ENCODE measurements around the gene VPS8. TPM values are rescaled to one million over a fixed set of nuclear protein-coding genes. Genes with fewer than 3 reads are reported as not detected.

VPS8 gene
- total RNA-seq, 2 experiments from 2014 or later = 47.6 to 51.8 TPM

DNA sequence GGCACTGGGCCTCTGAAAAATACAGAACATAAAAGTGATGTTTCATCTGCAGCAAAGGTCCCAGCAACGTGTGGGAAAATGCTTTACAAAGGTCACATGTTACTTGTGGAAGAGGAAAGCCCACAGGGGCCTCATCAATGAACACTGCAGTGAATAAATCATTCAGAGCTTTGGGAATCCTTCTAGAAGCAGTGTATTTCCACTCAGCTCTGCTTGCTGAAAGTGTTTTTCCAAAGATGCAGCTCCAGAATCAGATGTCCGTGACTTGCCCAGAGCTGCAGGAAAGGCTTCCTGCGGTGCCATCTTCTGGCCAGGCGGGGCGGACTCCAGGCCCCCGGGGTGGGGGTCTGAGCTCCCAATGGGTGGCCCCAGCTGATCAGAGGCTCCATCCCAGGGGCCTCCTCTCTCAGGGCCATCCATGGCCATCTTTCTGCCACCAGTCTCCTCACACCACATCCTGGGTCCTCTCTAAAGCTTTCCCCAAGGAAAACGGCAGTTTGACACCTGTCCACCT lies 259.4 kb downstream of the VPS8 start:
- H3K4me3 Mint-ChIP-seq = no peak overlapping the region
- H3K36me3 Mint-ChIP-seq (ENCODE audit: low read depth) = no peaks in the 10 kb centered on the region
- no peaks in the 10 kb centered on the region for H3K9me3 Mint-ChIP-seq (ENCODE audit: insufficient read depth)
- no peak for DNase-seq
- H3K27ac Mint-ChIP-seq = no peak overlapping the region
- ChIA-PET CTCF (no interaction called here), POLR2A (no interaction called here)
- no peaks in the 10 kb centered on the region for H3K27me3 Mint-ChIP-seq (ENCODE audit: low read depth)
- no peak for ATAC-seq
- H3K4me1 Mint-ChIP-seq (ENCODE audit: low read depth) = no peaks in the 10 kb centered on the region

DNA sequence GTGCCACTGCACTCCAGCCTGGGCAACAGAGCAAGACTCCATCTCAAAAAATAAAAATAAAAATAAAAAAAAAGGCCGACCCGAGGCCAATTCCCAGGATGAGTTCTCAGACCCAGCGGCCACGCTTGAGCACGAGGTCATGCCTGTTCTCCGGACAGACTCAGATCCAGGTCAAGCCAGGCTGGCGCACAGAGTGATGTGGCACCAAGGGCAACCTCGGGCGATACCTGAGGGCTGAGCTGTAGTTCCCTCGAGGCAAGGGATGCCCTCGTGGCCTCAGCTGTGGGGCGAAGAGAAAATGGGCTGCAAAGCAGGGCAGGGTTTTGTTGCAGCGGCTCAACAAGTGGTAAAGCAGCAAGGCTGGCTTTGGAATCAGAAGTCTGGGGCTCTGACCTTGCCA lies 263.6 kb downstream of the VPS8 start:
- no peaks in the 10 kb centered on the region for H3K36me3 Mint-ChIP-seq (ENCODE audit: low read depth)
- H3K27me3 Mint-ChIP-seq (ENCODE audit: low read depth) = no peaks in the 10 kb centered on the region
- POLR2A ChIA-PET = no interaction called here
- DNase-seq (no peak), ATAC-seq (no peak)
- H3K27ac Mint-ChIP-seq = no peak overlapping the region
- CTCF ChIA-PET = interaction anchor here (0.9 kb wide), 1 partner anchor 101 kb away, joined by 3 read pairs; no protein-coding TSS in a partner anchor
- no peaks in the 10 kb centered on the region for H3K9me3 Mint-ChIP-seq (ENCODE audit: insufficient read depth)
- H3K4me1 Mint-ChIP-seq (ENCODE audit: low read depth) = no peaks in the 10 kb centered on the region
- H3K4me3 Mint-ChIP-seq = no peak overlapping the region

DNA sequence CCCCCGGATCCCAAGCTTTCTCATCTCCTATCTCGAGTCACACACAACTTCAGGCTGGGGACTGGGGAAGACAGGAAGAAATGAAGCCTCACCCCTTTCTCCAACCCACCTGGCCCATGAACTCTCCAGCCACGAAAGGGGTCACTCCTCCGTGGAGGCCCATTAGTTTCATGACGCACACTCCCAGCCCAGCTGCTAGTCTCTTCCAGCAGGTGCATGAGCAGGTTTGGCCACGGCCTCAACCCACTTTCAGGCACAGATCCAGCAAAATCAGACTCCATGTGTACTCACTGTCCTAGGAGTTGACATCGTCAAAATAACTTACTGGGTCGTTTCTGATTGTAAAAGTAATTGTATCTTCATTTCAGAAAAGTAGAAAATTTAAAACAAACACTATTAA lies 264.3 kb downstream of the VPS8 start:
- H3K27me3 Mint-ChIP-seq (ENCODE audit: low read depth) = no peaks in the 10 kb centered on the region
- H3K9me3 Mint-ChIP-seq (ENCODE audit: insufficient read depth) = no peaks in the 10 kb centered on the region
- POLR2A ChIA-PET = no interaction called here
- CTCF ChIA-PET = interaction anchor here (0.9 kb wide), 1 partner anchor 100 kb away, joined by 3 read pairs; no protein-coding TSS in a partner anchor
- H3K4me1 Mint-ChIP-seq (ENCODE audit: low read depth) = no peaks in the 10 kb centered on the region
- ATAC-seq = no peak
- no peaks in the 10 kb centered on the region for H3K36me3 Mint-ChIP-seq (ENCODE audit: low read depth)
- no peak overlapping the region for H3K27ac Mint-ChIP-seq
- no peak for DNase-seq
- no peak overlapping the region for H3K4me3 Mint-ChIP-seq

DNA sequence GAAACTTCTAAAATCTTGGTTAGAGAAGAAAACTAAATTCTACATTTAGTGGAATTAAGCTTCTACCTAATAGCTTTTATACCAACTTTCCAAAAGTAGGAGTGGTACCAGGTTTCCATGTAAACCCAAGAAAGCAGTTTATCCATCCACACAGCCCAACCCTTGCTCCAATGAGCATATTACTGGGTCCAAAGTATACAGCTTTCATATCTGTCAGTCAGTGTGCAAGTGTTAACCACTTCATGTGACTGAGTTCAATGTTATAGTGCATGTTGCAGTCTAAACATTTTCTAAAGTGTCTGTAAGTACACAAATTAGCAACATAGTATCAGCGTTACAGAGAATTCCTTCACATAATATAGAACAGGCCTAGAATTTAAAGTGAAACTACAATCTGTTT lies 267.7 kb downstream of the VPS8 start:
- no peaks in the 10 kb centered on the region for H3K4me1 Mint-ChIP-seq (ENCODE audit: low read depth)
- H3K27ac Mint-ChIP-seq = no peak overlapping the region
- ChIA-PET CTCF (no interaction called here), POLR2A (no interaction called here)
- ATAC-seq (no peak), DNase-seq (no peak)
- H3K9me3 Mint-ChIP-seq (ENCODE audit: insufficient read depth) = no peaks in the 10 kb centered on the region
- no peak overlapping the region for H3K4me3 Mint-ChIP-seq
- H3K27me3 Mint-ChIP-seq (ENCODE audit: low read depth) = peaks cover 1% of the 10 kb centered on the region
- no peaks in the 10 kb centered on the region for H3K36me3 Mint-ChIP-seq (ENCODE audit: low read depth)

DNA sequence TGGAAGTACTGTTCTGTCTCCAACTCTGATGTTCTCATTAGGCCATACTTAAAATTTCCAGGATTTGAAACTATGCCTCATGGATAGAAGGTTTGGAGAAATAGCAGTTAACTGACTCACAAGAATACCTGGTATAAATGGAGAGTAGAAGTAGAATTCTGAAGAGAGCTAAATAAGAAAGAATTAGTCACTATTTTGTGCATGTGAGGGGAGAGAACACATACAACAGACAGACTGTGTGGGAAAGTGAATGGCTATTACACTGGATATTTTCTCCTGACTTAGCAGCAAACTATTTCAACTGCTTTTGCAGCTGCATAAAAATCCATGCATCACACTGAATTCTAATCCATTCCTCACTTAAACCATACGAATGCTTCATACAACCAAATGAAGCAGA lies 269.6 kb downstream of the VPS8 start:
- DNase-seq (no peak), ATAC-seq (no peak)
- POLR2A ChIA-PET = no interaction called here
- Mint-ChIP-seq H3K9me3 (ENCODE audit: insufficient read depth) (no peaks in the 10 kb centered on the region), H3K27me3 (ENCODE audit: low read depth) (peaks cover 7% of the 10 kb centered on the region), H3K4me3 (no peak overlapping the region), H3K27ac (no peak overlapping the region), H3K36me3 (ENCODE audit: low read depth) (no peaks in the 10 kb centered on the region), H3K4me1 (ENCODE audit: low read depth) (no peaks in the 10 kb centered on the region)
- CTCF ChIA-PET = no interaction called here

DNA sequence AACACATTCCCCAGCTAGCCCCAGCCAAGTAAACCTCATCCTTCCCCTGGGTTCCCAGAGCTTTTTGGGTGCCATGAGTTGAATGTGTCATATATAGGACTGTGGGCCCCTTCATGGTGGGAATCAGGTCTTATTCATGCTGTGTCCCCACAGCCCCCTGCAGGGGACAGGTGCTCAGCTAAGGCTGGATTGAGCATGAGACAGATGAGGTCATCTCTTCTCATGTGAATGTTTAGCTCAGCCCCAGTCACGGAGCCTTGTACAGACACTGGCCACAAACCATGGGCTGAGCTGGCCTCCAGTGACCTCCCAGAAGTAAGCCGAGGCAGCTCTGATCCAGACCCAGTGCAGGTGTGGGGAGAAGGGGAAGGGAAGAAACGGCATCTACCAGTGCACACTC lies 270.2 kb downstream of the VPS8 start:
- ChIA-PET POLR2A (no interaction called here), CTCF (no interaction called here)
- Mint-ChIP-seq H3K27ac (no peak overlapping the region), H3K4me3 (no peak overlapping the region), H3K27me3 (ENCODE audit: low read depth) (peaks cover 8% of the 10 kb centered on the region), H3K4me1 (ENCODE audit: low read depth) (no peaks in the 10 kb centered on the region), H3K36me3 (ENCODE audit: low read depth) (no peaks in the 10 kb centered on the region), H3K9me3 (ENCODE audit: insufficient read depth) (no peaks in the 10 kb centered on the region)
- ATAC-seq = no peak
- DNase-seq = no peak

DNA sequence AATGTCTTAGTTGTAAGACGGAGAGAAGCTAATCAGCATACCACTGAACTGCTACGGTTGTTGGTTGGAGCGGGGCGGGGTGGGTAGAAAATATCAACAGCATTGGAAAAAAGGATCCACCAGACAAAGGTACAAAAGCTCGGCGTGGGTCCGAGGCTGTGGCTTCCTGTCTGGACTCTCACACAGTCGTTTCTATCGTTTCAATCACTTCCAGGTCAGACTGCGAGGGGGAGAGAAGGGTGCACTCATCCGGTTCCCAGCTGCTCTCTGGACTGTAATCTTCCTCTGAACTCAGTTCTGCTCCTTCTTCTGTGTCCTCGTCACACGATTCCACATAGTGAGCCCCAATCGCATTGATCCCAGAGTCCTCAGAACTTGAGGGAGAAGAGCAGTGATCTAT lies 270.9 kb downstream of the VPS8 start:
- POLR2A ChIA-PET = interaction anchor here (0.8 kb wide), 1 partner anchor 13 kb away, joined by 3 read pairs; no protein-coding TSS in a partner anchor
- Mint-ChIP-seq H3K4me3 (no peak overlapping the region), H3K36me3 (ENCODE audit: low read depth) (no peaks in the 10 kb centered on the region), H3K27me3 (ENCODE audit: low read depth) (peaks cover 8% of the 10 kb centered on the region), H3K9me3 (ENCODE audit: insufficient read depth) (no peaks in the 10 kb centered on the region), H3K4me1 (ENCODE audit: low read depth) (no peaks in the 10 kb centered on the region), H3K27ac (no peak overlapping the region)
- DNase-seq (no peak), ATAC-seq (no peak)
- CTCF ChIA-PET = no interaction called here

DNA sequence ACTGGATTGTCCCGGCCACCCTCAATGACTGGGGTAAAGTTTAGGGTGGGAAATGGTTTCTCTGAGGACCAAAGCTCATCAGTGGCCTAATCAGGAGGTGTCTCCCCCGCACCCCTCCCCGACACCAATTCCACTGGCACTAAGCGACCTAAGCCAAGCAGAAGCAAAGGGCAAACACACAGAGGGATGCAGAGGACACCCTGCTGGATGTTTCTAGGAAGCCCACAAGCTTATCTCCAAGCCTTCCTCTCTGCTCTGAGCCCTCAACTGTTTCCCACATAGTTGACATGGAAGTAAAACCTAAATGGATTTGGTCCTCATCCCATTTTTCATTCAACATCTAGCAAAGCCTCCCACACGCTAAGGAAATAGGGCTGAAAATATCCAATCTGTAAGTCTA lies 272.4 kb downstream of the VPS8 start:
- no peak overlapping the region for H3K27ac Mint-ChIP-seq

DNA sequence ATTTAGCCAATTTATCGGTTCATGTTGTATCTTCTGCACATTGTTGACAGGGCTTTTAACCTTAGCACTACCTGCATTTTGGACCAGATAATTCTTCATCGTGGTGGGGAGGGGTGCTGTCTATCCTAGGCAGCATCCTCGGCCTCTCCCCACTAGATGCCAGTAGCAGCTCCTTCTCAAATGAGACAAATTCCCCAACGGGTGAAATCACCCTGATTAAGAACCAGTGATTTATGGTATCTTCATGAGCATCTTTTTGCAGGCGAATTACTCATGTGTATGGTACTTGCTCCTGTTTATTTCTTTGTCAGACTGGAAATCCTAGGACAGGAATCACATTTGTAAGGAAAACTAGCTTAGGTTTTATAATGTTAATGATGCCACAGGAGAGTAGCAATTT lies 272.9 kb downstream of the VPS8 start:
- no peak for ATAC-seq
- ChIA-PET CTCF (no interaction called here), POLR2A (no interaction called here)
- Mint-ChIP-seq H3K4me3 (no peak overlapping the region), H3K9me3 (ENCODE audit: insufficient read depth) (no peaks in the 10 kb centered on the region), H3K4me1 (ENCODE audit: low read depth) (no peaks in the 10 kb centered on the region), H3K27me3 (ENCODE audit: low read depth) (peaks cover 8% of the 10 kb centered on the region), H3K27ac (no peak overlapping the region), H3K36me3 (ENCODE audit: low read depth) (no peaks in the 10 kb centered on the region)
- DNase-seq = no peak

More for the DNA sequence above, 272.4 kb downstream of the VPS8 start:
- Mint-ChIP-seq H3K36me3 (ENCODE audit: low read depth) (no peaks in the 10 kb centered on the region), H3K9me3 (ENCODE audit: insufficient read depth) (no peaks in the 10 kb centered on the region), H3K4me1 (ENCODE audit: low read depth) (no peaks in the 10 kb centered on the region), H3K4me3 (no peak overlapping the region), H3K27me3 (ENCODE audit: low read depth) (peaks cover 8% of the 10 kb centered on the region)
- POLR2A ChIA-PET = no interaction called here
- CTCF ChIA-PET = no interaction called here
- DNase-seq = no peak
- no peak for ATAC-seq

DNA sequence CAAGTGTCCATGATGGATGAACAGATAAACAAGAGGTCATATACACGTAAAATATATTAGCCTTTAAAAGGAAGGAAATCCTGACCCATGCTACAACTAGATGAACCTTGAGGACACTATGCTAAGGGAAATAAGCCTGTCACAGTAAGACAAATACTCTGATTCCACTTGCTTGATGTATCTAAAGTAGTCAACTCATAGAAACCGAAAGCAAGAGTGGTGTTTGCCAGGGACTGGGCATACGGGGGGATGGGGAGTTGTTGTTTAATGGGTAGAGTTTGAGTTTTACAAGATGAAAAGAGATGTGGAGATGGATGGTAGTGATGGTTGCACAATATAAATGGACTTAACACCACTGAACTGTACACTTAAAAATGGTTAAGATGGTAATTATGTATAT lies 275.5 kb downstream of the VPS8 start:
- peaks cover 12% of the 10 kb centered on the region for H3K27me3 Mint-ChIP-seq (ENCODE audit: low read depth)
- H3K4me3 Mint-ChIP-seq = no peak overlapping the region
- no peak overlapping the region for H3K27ac Mint-ChIP-seq
- CTCF ChIA-PET = no interaction called here
- no peaks in the 10 kb centered on the region for H3K4me1 Mint-ChIP-seq (ENCODE audit: low read depth)
- no peaks in the 10 kb centered on the region for H3K36me3 Mint-ChIP-seq (ENCODE audit: low read depth)
- ATAC-seq (no peak), DNase-seq (no peak)
- POLR2A ChIA-PET = no interaction called here
- no peaks in the 10 kb centered on the region for H3K9me3 Mint-ChIP-seq (ENCODE audit: insufficient read depth)

DNA sequence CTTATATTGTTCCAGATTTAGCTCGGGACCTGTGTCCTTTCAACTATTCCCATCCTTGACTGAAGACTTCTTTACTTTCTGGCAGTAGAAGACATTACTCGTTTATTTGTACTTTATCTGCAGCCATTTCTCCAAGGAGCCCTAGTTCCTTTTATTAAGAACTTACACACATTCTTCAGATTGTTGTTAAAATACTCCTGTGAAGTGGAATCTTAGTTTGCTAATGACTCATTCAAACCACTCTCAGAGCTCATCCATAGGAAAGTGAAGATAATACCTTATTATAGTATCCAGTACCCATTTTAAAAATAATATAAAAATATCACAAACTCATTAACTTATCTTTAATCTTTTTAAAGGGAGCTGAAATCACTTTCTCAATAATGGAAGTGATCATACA lies 277.4 kb downstream of the VPS8 start:
- H3K4me3 Mint-ChIP-seq = no peak overlapping the region

DNA sequence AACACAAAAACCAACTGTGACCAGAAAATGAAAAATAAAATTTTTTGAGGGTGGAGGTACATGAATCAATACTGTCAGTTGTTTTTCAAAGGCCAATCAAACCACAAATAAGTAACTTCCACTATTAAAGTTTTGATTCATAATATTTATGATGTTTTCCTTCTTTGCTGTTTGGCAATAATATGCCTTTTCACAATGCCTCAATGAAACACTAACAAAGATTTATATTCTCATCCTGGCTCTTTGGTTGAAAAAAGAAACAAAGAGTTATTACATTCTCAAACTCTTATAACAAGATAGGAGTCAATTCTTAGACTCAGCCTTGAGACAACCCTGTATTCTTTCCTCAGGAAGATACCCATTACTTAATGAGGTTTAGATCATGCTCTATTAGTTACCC lies 277.8 kb downstream of the VPS8 start:
- peaks cover 9% of the 10 kb centered on the region for H3K27me3 Mint-ChIP-seq (ENCODE audit: low read depth)
- no peaks in the 10 kb centered on the region for H3K9me3 Mint-ChIP-seq (ENCODE audit: insufficient read depth)
- DNase-seq (no peak), ATAC-seq (no peak)
- CTCF ChIA-PET = no interaction called here
- H3K4me3 Mint-ChIP-seq = no peak overlapping the region
- POLR2A ChIA-PET = no interaction called here
- no peaks in the 10 kb centered on the region for H3K4me1 Mint-ChIP-seq (ENCODE audit: low read depth)
- no peaks in the 10 kb centered on the region for H3K36me3 Mint-ChIP-seq (ENCODE audit: low read depth)
- no peak overlapping the region for H3K27ac Mint-ChIP-seq

More for the DNA sequence above, 277.4 kb downstream of the VPS8 start:
- ChIA-PET POLR2A (no interaction called here), CTCF (no interaction called here)
- Mint-ChIP-seq H3K27me3 (ENCODE audit: low read depth) (peaks cover 12% of the 10 kb centered on the region), H3K4me1 (ENCODE audit: low read depth) (no peaks in the 10 kb centered on the region), H3K36me3 (ENCODE audit: low read depth) (no peaks in the 10 kb centered on the region), H3K9me3 (ENCODE audit: insufficient read depth) (no peaks in the 10 kb centered on the region), H3K27ac (no peak overlapping the region)
- ATAC-seq (no peak), DNase-seq (no peak)

DNA sequence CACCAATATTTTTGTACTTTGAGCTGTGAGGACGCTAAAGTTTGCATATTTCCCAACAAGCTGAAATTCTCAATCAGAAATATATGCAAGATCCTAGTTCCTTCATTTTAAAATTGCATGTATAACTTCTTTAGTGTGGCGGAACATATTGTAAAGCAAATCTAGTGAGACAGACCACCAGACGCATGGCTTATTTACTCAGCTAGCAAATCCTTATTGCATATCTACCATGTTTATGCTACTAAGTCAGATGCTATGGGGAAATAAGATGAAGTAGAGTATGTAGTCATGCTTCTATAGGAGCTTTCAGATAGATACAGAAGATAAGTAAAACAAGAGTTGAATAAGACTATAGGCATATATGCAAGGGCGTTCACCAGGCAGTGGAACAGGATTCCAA lies 278.8 kb downstream of the VPS8 start:
- POLR2A ChIA-PET = no interaction called here
- DNase-seq = no peak
- H3K4me1 Mint-ChIP-seq (ENCODE audit: low read depth) = no peaks in the 10 kb centered on the region

More for the DNA sequence above, 278.8 kb downstream of the VPS8 start:
- no peak overlapping the region for H3K4me3 Mint-ChIP-seq
- no peak for ATAC-seq
- H3K9me3 Mint-ChIP-seq (ENCODE audit: insufficient read depth) = no peaks in the 10 kb centered on the region
- H3K27ac Mint-ChIP-seq = no peak overlapping the region
- peaks cover 8% of the 10 kb centered on the region for H3K27me3 Mint-ChIP-seq (ENCODE audit: low read depth)
- H3K36me3 Mint-ChIP-seq (ENCODE audit: low read depth) = no peaks in the 10 kb centered on the region
- CTCF ChIA-PET = no interaction called here
